GM23338 (cell line): ENCODE measurements around the gene SF3B2.

Source experiments
- EZH2 ChIP-seq: fragments of 200-600 bp; sonication (generic); IDR thresholded peaks from one replicate; pipeline ENCODE4 v1.8.0; 2017; ENCODE audit warnings: antibody characterized with exemption, mild to moderate bottlenecking, low read depth; ENCODE audit not compliant: unreplicated experiment
- EZH2phosphoT487 ChIP-seq: fragments of 200-600 bp; sonication (generic); IDR thresholded peaks from one replicate; pipeline ENCODE4 v1.8.1; 2018; ENCODE audit warnings: antibody characterized with exemption; ENCODE audit not compliant: unreplicated experiment
- JUNB ChIP-seq: IDR thresholded peaks from one replicate; pipeline ENCODE4 v1.6.1; 2016; ENCODE audit warnings: antibody characterized with exemption; ENCODE audit not compliant: unreplicated experiment
- POLR2AphosphoS5 ChIP-seq: IDR thresholded peaks from 2 replicates; pipeline ENCODE4 v1.6.1; 2016; ENCODE audit warnings: antibody characterized with exemption, low read depth
- STAT1 ChIP-seq: IDR thresholded peaks from one replicate; pipeline ENCODE4 v1.6.1; 2016; ENCODE audit warnings: antibody characterized with exemption; ENCODE audit not compliant: unreplicated experiment
- ZNF331 ChIP-seq: fragments of 250-450 bp; sonication (Bioruptor Pico); IDR thresholded peaks from 2 replicates; pipeline ENCODE4 v1.5.0; 2020; ENCODE audit warnings: low read depth, mild to moderate bottlenecking, moderate library complexity
- TF ChIP-seq, protein P1 (sequence below), 2 experiments: fragments of 200-600 bp in 1 of 2; sonication (generic) in 1 of 2; conservative IDR thresholded peaks; 2 replicates each; pipeline versions ENCODE4 v1.5.1 to v1.6.1; 2016 to 2017; ENCODE audit warnings: antibody characterized with exemption in 2 of 2, low read depth in 2 of 2, mild to moderate bottlenecking in 2 of 2, moderate library complexity in 1 of 2

DNA sequence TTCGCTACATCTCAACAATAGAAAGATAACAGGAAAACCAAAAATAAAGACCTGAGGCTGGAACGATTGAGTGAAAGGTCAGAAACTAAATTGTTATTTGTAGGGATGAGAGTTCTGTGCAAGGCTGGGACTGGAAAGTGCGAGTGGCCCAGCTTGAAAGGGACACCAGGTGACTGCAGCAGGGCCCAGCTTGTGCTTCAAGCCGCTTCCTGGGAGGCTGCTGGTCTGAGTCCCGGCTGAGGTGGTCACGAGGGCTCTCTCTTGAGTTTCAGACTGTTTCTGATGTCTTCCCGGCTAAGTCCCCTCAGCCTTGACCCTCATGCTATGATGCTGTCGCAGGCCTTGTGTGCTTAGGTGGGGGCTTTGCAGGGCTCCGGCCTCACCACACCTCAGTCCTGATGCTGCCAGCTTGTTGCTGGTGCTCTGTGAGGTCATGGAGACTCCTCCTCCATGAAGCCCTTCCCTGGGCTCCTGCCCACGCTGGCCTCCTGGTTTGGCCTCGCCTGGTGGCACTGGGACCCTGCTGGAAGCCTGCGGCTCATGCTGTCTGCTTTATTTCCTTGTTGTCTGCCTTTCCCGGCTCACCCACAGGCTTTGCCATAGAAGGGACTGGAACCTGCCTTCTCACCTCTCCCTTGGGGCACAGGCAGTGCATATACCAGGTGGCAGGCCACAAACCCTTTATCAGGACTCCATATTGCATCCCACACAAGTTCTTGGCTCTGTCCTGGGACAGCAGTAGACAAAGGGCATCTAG lies 45.9 kb upstream of the SF3B2 start:
- TF ChIP-seq, protein P1, sequence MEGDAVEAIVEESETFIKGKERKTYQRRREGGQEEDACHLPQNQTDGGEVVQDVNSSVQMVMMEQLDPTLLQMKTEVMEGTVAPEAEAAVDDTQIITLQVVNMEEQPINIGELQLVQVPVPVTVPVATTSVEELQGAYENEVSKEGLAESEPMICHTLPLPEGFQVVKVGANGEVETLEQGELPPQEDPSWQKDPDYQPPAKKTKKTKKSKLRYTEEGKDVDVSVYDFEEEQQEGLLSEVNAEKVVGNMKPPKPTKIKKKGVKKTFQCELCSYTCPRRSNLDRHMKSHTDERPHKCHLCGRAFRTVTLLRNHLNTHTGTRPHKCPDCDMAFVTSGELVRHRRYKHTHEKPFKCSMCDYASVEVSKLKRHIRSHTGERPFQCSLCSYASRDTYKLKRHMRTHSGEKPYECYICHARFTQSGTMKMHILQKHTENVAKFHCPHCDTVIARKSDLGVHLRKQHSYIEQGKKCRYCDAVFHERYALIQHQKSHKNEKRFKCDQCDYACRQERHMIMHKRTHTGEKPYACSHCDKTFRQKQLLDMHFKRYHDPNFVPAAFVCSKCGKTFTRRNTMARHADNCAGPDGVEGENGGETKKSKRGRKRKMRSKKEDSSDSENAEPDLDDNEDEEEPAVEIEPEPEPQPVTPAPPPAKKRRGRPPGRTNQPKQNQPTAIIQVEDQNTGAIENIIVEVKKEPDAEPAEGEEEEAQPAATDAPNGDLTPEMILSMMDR (conservative IDR thresholded peaks at IDR 0.05; ENCODE audit: low read depth in 2 of 2), result no peak
- no peak for TF ChIP-seq EZH2
- TF ChIP-seq JUNB, result no peak
- TF ChIP-seq STAT1, result no peak
- no peak for TF ChIP-seq POLR2AphosphoS5
- TF ChIP-seq EZH2phosphoT487, result no peak
- TF ChIP-seq ZNF331 (CRISPR knock-in tag), result no peak
